IMR-90 (cell line): ENCODE results near the gene MEF2C.

Experiments
- CEBPB ChIP-seq: IDR thresholded peaks from 2 replicates; pipeline ENCODE4 v1.6.1; 2012; ENCODE audit warnings: low read depth, low read length, improper control_type of control experiment
- CHD1 ChIP-seq: IDR thresholded peaks from 2 replicates; pipeline ENCODE4 v1.6.1; 2012; ENCODE audit warnings: low read depth, low read length, improper control_type of control experiment
- ELK1 ChIP-seq: fragments of 150-350 bp; IDR thresholded peaks from 2 replicates; pipeline ENCODE4 v1.6.1; 2016; ENCODE audit warnings: low read depth, mild to moderate bottlenecking, low read length, moderate library complexity, borderline replicate concordance
- MAFK ChIP-seq: IDR thresholded peaks from 2 replicates; pipeline ENCODE4 v1.6.1; 2012; ENCODE audit warnings: low read depth, low read length, improper control_type of control experiment
- NFE2L2 ChIP-seq: fragments of 150-350 bp; IDR thresholded peaks from 2 replicates; pipeline ENCODE4 v1.6.1; 2016; ENCODE audit warnings: low read depth, mild to moderate bottlenecking, low read length
- POLR2A ChIP-seq: IDR thresholded peaks from 2 replicates; pipeline ENCODE4 v1.6.1; 2012; ENCODE audit warnings: mild to moderate bottlenecking, low read depth, low read length
- RAD21 ChIP-seq: IDR thresholded peaks from 2 replicates; pipeline ENCODE4 v1.6.1; 2012; ENCODE audit warnings: low read length, improper control_type of control experiment
- RCOR1 ChIP-seq: IDR thresholded peaks from 2 replicates; pipeline ENCODE4 v1.6.1; 2012; ENCODE audit warnings: mild to moderate bottlenecking, low read length, improper control_type of control experiment; ENCODE audit not compliant: insufficient replicate concordance
- RFX5 ChIP-seq: IDR thresholded peaks from 2 replicates; pipeline ENCODE4 v1.8.0; 2012; ENCODE audit warnings: low read depth, mild to moderate bottlenecking, low read length, moderate library complexity
- SMC3 ChIP-seq: fragments of 150-350 bp; IDR thresholded peaks from 2 replicates; pipeline ENCODE4 v1.6.1; 2016; ENCODE audit warnings: low read depth, mild to moderate bottlenecking, antibody characterized with exemption, low read length, moderate library complexity
- USF2 ChIP-seq: fragments of 150-350 bp; IDR thresholded peaks from 2 replicates; pipeline ENCODE4 v1.6.1; 2017; ENCODE audit warnings: mild to moderate bottlenecking, antibody characterized with exemption, low read length, low read depth
- TF ChIP-seq, protein P1 (sequence below): conservative IDR thresholded peaks from 2 replicates; pipeline ENCODE4 v1.5.1; 2012; ENCODE audit warnings: mild to moderate bottlenecking, low read depth, low read length, improper control_type of control experiment

DNA sequence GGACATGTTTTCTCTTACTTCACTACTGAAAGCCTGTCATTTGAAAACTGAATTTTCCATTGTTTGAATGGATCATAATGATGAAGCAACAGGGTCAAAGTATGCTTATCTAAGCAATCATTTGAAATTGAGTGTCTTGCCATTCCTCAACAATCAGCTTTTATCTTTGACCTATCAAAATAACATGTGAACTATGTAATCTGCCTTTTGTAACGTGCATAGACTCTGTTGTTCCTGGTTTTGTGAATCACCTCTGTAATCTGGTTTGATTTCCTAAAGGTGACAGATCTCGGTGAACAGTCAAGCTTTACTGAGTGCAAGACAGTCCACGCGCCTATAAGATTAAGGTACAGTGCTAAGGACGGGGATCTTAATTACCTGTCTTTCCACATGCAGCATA is 3.3 kb downstream of the MEF2C start:
- no peak for TF ChIP-seq ELK1
- TF ChIP-seq CEBPB = no peak
- TF ChIP-seq, protein P1, sequence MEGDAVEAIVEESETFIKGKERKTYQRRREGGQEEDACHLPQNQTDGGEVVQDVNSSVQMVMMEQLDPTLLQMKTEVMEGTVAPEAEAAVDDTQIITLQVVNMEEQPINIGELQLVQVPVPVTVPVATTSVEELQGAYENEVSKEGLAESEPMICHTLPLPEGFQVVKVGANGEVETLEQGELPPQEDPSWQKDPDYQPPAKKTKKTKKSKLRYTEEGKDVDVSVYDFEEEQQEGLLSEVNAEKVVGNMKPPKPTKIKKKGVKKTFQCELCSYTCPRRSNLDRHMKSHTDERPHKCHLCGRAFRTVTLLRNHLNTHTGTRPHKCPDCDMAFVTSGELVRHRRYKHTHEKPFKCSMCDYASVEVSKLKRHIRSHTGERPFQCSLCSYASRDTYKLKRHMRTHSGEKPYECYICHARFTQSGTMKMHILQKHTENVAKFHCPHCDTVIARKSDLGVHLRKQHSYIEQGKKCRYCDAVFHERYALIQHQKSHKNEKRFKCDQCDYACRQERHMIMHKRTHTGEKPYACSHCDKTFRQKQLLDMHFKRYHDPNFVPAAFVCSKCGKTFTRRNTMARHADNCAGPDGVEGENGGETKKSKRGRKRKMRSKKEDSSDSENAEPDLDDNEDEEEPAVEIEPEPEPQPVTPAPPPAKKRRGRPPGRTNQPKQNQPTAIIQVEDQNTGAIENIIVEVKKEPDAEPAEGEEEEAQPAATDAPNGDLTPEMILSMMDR = no peak
- TF ChIP-seq POLR2A = no peak
- no peak for TF ChIP-seq SMC3
- no peak for TF ChIP-seq MAFK
- TF ChIP-seq USF2 = no peak
- no peak for TF ChIP-seq RFX5
- no peak for TF ChIP-seq NFE2L2
- TF ChIP-seq RAD21 = no peak
- no peak for TF ChIP-seq CHD1
- TF ChIP-seq RCOR1 = no peak
